Panc1 (cell line): Measurements from ENCODE around the gene PAXIP1.

ENCODE experiments used
- POLR2AphosphoS5 ChIP-seq: IDR thresholded peaks from 2 replicates; pipeline ENCODE4 v1.6.1; 2012; ENCODE audit warnings: mild to moderate bottlenecking, low read depth, low read length, moderate library complexity
- SIN3A ChIP-seq: IDR thresholded peaks from 2 replicates; pipeline ENCODE4 v1.6.1; 2012; ENCODE audit warnings: low read depth, mild to moderate bottlenecking, low read length, moderate library complexity, borderline replicate concordance; ENCODE audit not compliant: insufficient read depth
- TF ChIP-seq, protein P1 (sequence below): fragments of 450-650 bp; IDR thresholded peaks from 2 replicates; pipeline ENCODE4 v1.5.1; 2017; ENCODE audit warnings: mild to moderate bottlenecking
- TF ChIP-seq, protein P2 (sequence below), 2 experiments: IDR thresholded peaks; 2 replicates each; pipeline ENCODE4 v1.6.1; 2011 to 2012; ENCODE audit warnings: low read depth in 2 of 2, control low read depth in 1 of 2, low read length in 1 of 2, mild to moderate bottlenecking in 1 of 2, moderate library complexity in 1 of 2; ENCODE audit not compliant: insufficient read depth in 1 of 2

DNA sequence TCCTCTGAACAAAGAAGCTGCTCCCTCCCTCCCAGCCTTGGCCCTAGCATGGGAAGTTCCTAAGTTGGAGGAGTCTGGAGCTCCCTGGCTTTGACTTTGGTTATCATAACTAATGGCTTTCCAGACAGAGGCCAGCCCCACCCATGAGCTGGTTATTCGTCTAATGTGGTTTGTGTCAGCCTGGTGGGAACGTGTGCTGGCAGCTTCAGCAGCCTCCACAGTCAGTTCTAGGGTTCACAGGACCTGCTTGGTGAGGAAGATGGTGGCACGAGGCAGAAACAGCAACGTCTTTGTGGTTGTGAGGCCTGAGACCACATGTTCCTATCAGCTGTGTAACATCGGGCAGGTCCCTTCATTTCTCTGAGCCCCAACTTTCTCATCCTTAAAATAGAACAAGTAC lies 103.1 kb downstream of the PAXIP1 start:
- TF ChIP-seq, protein P1, sequence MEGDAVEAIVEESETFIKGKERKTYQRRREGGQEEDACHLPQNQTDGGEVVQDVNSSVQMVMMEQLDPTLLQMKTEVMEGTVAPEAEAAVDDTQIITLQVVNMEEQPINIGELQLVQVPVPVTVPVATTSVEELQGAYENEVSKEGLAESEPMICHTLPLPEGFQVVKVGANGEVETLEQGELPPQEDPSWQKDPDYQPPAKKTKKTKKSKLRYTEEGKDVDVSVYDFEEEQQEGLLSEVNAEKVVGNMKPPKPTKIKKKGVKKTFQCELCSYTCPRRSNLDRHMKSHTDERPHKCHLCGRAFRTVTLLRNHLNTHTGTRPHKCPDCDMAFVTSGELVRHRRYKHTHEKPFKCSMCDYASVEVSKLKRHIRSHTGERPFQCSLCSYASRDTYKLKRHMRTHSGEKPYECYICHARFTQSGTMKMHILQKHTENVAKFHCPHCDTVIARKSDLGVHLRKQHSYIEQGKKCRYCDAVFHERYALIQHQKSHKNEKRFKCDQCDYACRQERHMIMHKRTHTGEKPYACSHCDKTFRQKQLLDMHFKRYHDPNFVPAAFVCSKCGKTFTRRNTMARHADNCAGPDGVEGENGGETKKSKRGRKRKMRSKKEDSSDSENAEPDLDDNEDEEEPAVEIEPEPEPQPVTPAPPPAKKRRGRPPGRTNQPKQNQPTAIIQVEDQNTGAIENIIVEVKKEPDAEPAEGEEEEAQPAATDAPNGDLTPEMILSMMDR = no peak
- TF ChIP-seq POLR2AphosphoS5 = no peak
- TF ChIP-seq, protein P2, sequence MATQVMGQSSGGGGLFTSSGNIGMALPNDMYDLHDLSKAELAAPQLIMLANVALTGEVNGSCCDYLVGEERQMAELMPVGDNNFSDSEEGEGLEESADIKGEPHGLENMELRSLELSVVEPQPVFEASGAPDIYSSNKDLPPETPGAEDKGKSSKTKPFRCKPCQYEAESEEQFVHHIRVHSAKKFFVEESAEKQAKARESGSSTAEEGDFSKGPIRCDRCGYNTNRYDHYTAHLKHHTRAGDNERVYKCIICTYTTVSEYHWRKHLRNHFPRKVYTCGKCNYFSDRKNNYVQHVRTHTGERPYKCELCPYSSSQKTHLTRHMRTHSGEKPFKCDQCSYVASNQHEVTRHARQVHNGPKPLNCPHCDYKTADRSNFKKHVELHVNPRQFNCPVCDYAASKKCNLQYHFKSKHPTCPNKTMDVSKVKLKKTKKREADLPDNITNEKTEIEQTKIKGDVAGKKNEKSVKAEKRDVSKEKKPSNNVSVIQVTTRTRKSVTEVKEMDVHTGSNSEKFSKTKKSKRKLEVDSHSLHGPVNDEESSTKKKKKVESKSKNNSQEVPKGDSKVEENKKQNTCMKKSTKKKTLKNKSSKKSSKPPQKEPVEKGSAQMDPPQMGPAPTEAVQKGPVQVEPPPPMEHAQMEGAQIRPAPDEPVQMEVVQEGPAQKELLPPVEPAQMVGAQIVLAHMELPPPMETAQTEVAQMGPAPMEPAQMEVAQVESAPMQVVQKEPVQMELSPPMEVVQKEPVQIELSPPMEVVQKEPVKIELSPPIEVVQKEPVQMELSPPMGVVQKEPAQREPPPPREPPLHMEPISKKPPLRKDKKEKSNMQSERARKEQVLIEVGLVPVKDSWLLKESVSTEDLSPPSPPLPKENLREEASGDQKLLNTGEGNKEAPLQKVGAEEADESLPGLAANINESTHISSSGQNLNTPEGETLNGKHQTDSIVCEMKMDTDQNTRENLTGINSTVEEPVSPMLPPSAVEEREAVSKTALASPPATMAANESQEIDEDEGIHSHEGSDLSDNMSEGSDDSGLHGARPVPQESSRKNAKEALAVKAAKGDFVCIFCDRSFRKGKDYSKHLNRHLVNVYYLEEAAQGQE (IDR thresholded peaks at IDR 0.05; ENCODE audit: insufficient read depth in 1 of 2, low read depth in 2 of 2, low read length in 1 of 2) = no peak
- no peak for TF ChIP-seq SIN3A
